HFFc6 (cell line): ENCODE data around the gene THUMPD1. TPM values are rescaled to one million over a fixed set of nuclear protein-coding genes. Genes with fewer than 3 reads are reported as not detected.

ENCODE experiments used
- DNase-seq: peaks from one replicate; pipeline ENCODE4 v3.0.0-alpha.2; 2018
- H3K27ac Mint-ChIP-seq: 2 replicates; pipeline ENCODE4 v1.8.0; 2020; ENCODE audit warnings: mild to moderate bottlenecking, mixed read lengths
- H3K27me3 Mint-ChIP-seq: 2 replicates; pipeline ENCODE4 v1.8.0; 2021; ENCODE audit warnings: mild to moderate bottlenecking, moderate library complexity, mixed read lengths; ENCODE audit not compliant: insufficient read depth
- H3K36me3 Mint-ChIP-seq: 2 replicates; pipeline ENCODE4 v1.8.0; 2021; ENCODE audit warnings: low read depth, mixed read lengths
- H3K4me1 Mint-ChIP-seq: 2 replicates; pipeline ENCODE4 v1.8.0; 2020; ENCODE audit warnings: low read depth, mixed read lengths
- H3K4me3 Mint-ChIP-seq: 2 replicates; pipeline ENCODE4 v1.8.0; 2020; ENCODE audit warnings: mild to moderate bottlenecking, moderate library complexity, mixed read lengths
- H3K9me3 Mint-ChIP-seq: 2 replicates; pipeline ENCODE4 v1.8.0; 2020; ENCODE audit warnings: mild to moderate bottlenecking, mixed read lengths
- total RNA-seq, 6 experiments: library from RNA; stranded (reverse); fragmentation: NEBNext Ultra II Directional; extraction: Animal tissue kit (Norgen Biotek cat#: 25700); gene quantifications; 2 replicates in 1 of 6; 3 replicates in 5 of 6; pipeline ENCODE4 v1.2.3, GENCODE V29; 2021
- TF ChIP-seq, protein P1 (sequence below): fragments of 200-600 bp; sonication (generic); IDR thresholded peaks from 2 replicates; pipeline ENCODE4 v1.5.0; 2021; ENCODE audit warnings: antibody characterized with exemption, mild to moderate bottlenecking

The THUMPD1 gene
- total RNA-seq, 6 experiments from 2014 or later: 21.9 to 26.1 (median 24.3) TPM

DNA sequence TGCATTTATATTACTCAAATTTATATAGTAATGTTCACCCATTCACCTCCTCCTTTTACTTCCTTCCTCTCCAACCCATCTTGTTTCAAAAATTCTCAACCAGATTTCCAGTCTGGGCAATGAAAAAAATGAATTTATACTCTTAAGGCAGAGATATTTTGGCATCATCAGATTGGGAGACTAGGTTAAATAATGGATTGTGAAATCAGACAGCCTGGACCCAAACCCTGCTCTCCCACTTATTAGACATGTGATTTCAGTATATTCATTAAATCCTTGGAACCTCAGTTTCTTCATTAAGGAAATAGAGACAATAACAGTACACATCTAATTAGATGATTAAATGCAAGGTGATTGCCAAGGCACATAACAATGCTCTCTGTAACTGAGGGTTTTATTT is 52.0 kb downstream of the THUMPD1 start:
- H3K27me3 Mint-ChIP-seq: no peaks in the 10 kb centered on the region; the same call in 1 of the 2 replicates
- no peak overlapping the region for H3K4me3 Mint-ChIP-seq
- H3K27ac Mint-ChIP-seq: no peak overlapping the region
- no peaks in the 10 kb centered on the region for H3K4me1 Mint-ChIP-seq
- H3K36me3 Mint-ChIP-seq: no peaks in the 10 kb centered on the region
- no peak for DNase-seq
- TF ChIP-seq, protein P1, sequence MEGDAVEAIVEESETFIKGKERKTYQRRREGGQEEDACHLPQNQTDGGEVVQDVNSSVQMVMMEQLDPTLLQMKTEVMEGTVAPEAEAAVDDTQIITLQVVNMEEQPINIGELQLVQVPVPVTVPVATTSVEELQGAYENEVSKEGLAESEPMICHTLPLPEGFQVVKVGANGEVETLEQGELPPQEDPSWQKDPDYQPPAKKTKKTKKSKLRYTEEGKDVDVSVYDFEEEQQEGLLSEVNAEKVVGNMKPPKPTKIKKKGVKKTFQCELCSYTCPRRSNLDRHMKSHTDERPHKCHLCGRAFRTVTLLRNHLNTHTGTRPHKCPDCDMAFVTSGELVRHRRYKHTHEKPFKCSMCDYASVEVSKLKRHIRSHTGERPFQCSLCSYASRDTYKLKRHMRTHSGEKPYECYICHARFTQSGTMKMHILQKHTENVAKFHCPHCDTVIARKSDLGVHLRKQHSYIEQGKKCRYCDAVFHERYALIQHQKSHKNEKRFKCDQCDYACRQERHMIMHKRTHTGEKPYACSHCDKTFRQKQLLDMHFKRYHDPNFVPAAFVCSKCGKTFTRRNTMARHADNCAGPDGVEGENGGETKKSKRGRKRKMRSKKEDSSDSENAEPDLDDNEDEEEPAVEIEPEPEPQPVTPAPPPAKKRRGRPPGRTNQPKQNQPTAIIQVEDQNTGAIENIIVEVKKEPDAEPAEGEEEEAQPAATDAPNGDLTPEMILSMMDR: no peak
- H3K9me3 Mint-ChIP-seq: no peaks in the 10 kb centered on the region

DNA sequence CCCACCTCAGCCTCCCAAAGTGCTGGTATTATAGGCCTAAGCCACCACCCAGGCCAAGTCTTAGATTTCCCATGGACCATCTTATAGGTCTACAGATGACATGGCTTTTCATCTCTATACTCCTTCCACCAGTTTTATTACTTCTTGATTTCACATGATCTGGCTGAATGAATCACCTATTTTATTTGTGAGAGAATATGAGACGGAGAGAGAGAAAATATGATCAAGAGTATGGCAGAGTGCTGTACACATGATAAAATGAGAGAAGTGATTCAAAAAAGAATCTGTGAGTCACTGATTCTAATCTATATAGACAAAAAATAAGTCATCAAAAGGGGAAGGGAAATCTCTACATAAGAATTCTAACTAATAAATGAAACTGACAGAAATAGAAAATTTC is 57.8 kb downstream of the THUMPD1 start:
- TF ChIP-seq, protein P1: no peak
- Mint-ChIP-seq H3K9me3 (no peaks in the 10 kb centered on the region), H3K36me3 (no peaks in the 10 kb centered on the region), H3K27ac (no peak overlapping the region), H3K4me3 (no peak overlapping the region), H3K4me1 (no peaks in the 10 kb centered on the region), H3K27me3 (peaks cover 4% of the 10 kb centered on the region; the same call in 1 of the 2 replicates)
- no peak for DNase-seq

Other genes starting within 250 kb of the THUMPD1 start
- not detected for gene ACSM2B, start 165.5 kb downstream of the THUMPD1 start, total RNA-seq
- not detected for gene ACSM1, start 44.1 kb downstream of the THUMPD1 start, total RNA-seq
- under 1 TPM in 5 of 6 experiments, not detected in 1; 0.12 to 0.48 (median 0.21) TPM for gene ACSM3, start 22.2 kb upstream of the THUMPD1 start, total RNA-seq
- 10 to 100 TPM; 10.6 to 16.1 (median 13.1) TPM for gene ERI2, start 64.7 kb upstream of the THUMPD1 start, total RNA-seq
- 10 to 100 TPM in 3 of 6 experiments, 1 to 10 TPM in 3; 4.9 to 12.2 (median 9.6) TPM for gene REXO5, start 64.7 kb upstream of the THUMPD1 start, total RNA-seq
- 10 to 100 TPM; 29.2 to 41.0 (median 32.1) TPM for gene DCUN1D3, start 158.5 kb upstream of the THUMPD1 start, total RNA-seq
- gene LYRM1, start 159.0 kb upstream of the THUMPD1 start, total RNA-seq: 10 to 100 TPM; 22.2 to 28.4 (median 25.8) TPM